SK-N-SH treated with all-trans-retinoic acid at 6 μM for 48 hours (cell line): ENCODE data around the gene CDHR3.

Experiments used
- ARNTL ChIP-seq: fragments of 450-650 bp; formaldehyde crosslinking; IDR thresholded peaks from 2 replicates; pipeline ENCODE4 v1.5.0; 2020; ENCODE audit warnings: low read depth, mild to moderate bottlenecking, moderate library complexity, borderline replicate concordance
- CSDC2 ChIP-seq: fragments of 250-450 bp; sonication (Bioruptor Pico); IDR thresholded peaks from 2 replicates; pipeline ENCODE4 v1.5.0; 2020; ENCODE audit warnings: mild to moderate bottlenecking, moderate library complexity
- GLIS3 ChIP-seq: fragments of 250-450 bp; sonication (Bioruptor Pico); IDR thresholded peaks from 2 replicates; pipeline ENCODE4 v1.5.0; 2020; ENCODE audit warnings: mild to moderate bottlenecking, moderate library complexity
- PATZ1 ChIP-seq: fragments of 250-450 bp; sonication (Bioruptor Pico); IDR thresholded peaks from 2 replicates; pipeline ENCODE4 v1.8.0; 2020; ENCODE audit warnings: mild to moderate bottlenecking, moderate library complexity, borderline replicate concordance
- PPARA ChIP-seq: fragments of 250-450 bp; sonication (Bioruptor Pico); IDR thresholded peaks from 2 replicates; pipeline ENCODE4 v1.5.0; 2020; ENCODE audit warnings: mild to moderate bottlenecking, borderline replicate concordance
- ZFP3 ChIP-seq: fragments of 250-450 bp; sonication (Bioruptor Pico); IDR thresholded peaks from 2 replicates; pipeline ENCODE4 v1.5.0; 2020; ENCODE audit warnings: mild to moderate bottlenecking, moderate library complexity
- ZFP30 ChIP-seq: fragments of 450-650 bp; formaldehyde crosslinking; IDR thresholded peaks from 2 replicates; pipeline ENCODE4 v1.5.0; 2022; ENCODE audit warnings: mild to moderate bottlenecking, moderate library complexity
- ZNF70 ChIP-seq: fragments of 450-650 bp; formaldehyde crosslinking; IDR thresholded peaks from 2 replicates; pipeline ENCODE4 v1.5.0; 2020; ENCODE audit warnings: mild to moderate bottlenecking, moderate library complexity
- ZNF8 ChIP-seq: fragments of 450-650 bp; formaldehyde crosslinking; IDR thresholded peaks from 2 replicates; pipeline ENCODE4 v1.5.0; 2020; ENCODE audit warnings: mild to moderate bottlenecking, moderate library complexity
- TF ChIP-seq, protein P1 (sequence below): fragments of 250-450 bp; sonication (Bioruptor Pico); IDR thresholded peaks from 2 replicates; pipeline ENCODE4 v1.5.1; 2020; ENCODE audit warnings: low read depth, mild to moderate bottlenecking, moderate library complexity
- TF ChIP-seq, protein P2 (sequence below): fragments of 250-450 bp; sonication (Bioruptor Pico); IDR thresholded peaks from 2 replicates; pipeline ENCODE4 v1.8.0; 2021; ENCODE audit warnings: low read depth, mild to moderate bottlenecking, moderate library complexity, borderline replicate concordance

DNA sequence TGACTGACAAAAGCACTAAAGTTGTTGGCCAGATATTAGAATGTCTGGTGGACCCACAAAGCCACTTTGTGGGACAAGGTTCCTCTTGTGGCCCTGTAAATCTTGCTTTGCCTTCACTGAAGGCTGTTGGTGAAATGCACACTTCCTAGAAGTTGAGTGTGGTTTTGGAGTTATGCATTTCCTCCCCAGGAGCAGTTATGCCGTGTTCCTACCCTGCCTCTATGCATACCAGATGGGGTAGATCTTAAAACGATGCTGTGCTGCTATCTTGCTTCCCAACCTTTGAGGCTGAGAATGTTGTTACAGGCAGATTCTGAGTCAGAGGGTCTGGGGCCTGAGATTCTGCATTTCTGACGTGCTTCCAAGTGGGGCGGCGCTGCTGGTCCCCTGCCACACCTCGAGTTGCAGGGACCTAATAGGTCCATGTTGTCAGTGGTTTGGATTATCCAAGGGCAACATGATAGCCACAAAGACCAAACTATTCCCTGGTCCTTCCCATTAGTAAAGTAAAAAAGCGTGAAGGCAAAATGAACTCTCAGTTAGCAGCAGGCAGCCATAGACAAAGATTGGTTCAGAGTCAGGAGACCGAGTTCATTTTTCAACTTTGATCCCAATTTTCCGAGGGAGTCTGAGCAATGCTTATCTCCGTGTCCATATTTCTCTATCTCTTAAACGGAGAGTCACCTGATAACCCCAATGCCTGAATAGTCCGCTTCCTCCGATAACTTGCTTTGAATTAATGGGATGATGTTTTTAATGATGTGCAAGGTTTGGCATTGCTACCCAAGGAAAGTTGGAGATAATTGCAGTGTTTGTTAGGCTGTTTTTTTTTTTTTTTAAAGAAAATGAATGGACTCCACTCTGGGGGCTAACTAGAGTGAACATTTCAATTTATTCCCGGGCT is 55.8 kb downstream of the CDHR3 start:
- TF ChIP-seq ZNF70 (no peak), CSDC2 (CRISPR knock-in tag) (no peak), ARNTL (CRISPR knock-in tag) (no peak), GLIS3 (CRISPR knock-in tag) (no peak), ZNF8 (CRISPR knock-in tag) (no peak), ZFP3 (CRISPR knock-in tag) (no peak), PATZ1 (no peak), PPARA (no peak), ZFP30 (CRISPR knock-in tag) (no peak)
- TF ChIP-seq, protein P1, sequence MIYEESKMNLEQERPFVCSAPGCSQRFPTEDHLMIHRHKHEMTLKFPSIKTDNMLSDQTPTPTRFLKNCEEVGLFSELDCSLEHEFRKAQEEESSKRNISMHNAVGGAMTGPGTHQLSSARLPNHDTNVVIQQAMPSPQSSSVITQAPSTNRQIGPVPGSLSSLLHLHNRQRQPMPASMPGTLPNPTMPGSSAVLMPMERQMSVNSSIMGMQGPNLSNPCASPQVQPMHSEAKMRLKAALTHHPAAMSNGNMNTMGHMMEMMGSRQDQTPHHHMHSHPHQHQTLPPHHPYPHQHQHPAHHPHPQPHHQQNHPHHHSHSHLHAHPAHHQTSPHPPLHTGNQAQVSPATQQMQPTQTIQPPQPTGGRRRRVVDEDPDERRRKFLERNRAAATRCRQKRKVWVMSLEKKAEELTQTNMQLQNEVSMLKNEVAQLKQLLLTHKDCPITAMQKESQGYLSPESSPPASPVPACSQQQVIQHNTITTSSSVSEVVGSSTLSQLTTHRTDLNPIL (CRISPR knock-in tag), result no peak
- TF ChIP-seq, protein P2, sequence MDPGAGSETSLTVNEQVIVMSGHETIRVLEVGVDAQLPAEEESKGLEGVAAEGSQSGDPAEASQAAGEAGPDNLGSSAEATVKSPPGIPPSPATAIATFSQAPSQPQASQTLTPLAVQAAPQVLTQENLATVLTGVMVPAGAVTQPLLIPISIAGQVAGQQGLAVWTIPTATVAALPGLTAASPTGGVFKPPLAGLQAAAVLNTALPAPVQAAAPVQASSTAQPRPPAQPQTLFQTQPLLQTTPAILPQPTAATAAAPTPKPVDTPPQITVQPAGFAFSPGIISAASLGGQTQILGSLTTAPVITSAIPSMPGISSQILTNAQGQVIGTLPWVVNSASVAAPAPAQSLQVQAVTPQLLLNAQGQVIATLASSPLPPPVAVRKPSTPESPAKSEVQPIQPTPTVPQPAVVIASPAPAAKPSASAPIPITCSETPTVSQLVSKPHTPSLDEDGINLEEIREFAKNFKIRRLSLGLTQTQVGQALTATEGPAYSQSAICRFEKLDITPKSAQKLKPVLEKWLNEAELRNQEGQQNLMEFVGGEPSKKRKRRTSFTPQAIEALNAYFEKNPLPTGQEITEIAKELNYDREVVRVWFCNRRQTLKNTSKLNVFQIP (CRISPR knock-in tag), result no peak
